Common myeloid progenitor, CD34-positive (primary cell): ENCODE data around the gene SGK2.
"Not testable (repeated sequence)": the region's sequence is repeated elsewhere in the genome, so short reads cannot be mapped to it uniquely, and the experiment has no call there.

ENCODE experiments used
- CTCF ChIA-PET: fragments of 350-600 bp; sonication (Branson Sonifier 250); formaldehyde crosslinking; loops from one replicate; lab custom pipeline; 2021; ENCODE audit warnings: antibody characterized with exemption; lab: Charles Lee
- POLR2A ChIA-PET: fragments of 350-600 bp; sonication (Branson Sonifier 250); formaldehyde crosslinking; loops from one replicate; lab custom pipeline; 2021; ENCODE audit warnings: antibody characterized with exemption; lab: Charles Lee
- DNase-seq, 3 donors: peaks; one replicate each; pipeline versions ENCODE4 v3.0.0 to v3.0.0-alpha.2; 2013
- H3K27ac ChIP-seq, 2 experiments: 1 replicate in 1 of 2; 2 replicates in 1 of 2; pipeline ENCODE4 v1.7.0; 2013; ENCODE audit warnings: inconsistent platforms in 2 of 2, low read length in 2 of 2, mild to moderate bottlenecking in 2 of 2, low read depth in 1 of 2, moderate library complexity in 1 of 2; ENCODE audit not compliant: severe bottlenecking in 2 of 2, insufficient read depth in 1 of 2, poor library complexity in 1 of 2
- H3K27me3 ChIP-seq, 5 experiments: replicated peaks in 2 of 5; 1 replicate in 3 of 5; 2 replicates in 2 of 5; pipeline versions ENCODE4 v1.6.1 to v1.7.0; 2013; ENCODE audit warnings: low read length in 4 of 5, mild to moderate bottlenecking in 2 of 5, moderate library complexity in 2 of 5, inconsistent platforms in 1 of 5; ENCODE audit not compliant: insufficient read depth in 5 of 5, control insufficient read depth in 4 of 5
- H3K36me3 ChIP-seq, 4 experiments: 1 replicate in 2 of 4; 2 replicates in 2 of 4; pipeline versions ENCODE4 v1.6.1 to v1.7.0; 2013; ENCODE audit warnings: low read length in 3 of 4, control low read depth in 1 of 4, mild to moderate bottlenecking in 1 of 4; ENCODE audit not compliant: control insufficient read depth in 4 of 4, insufficient read depth in 4 of 4
- H3K4me1 ChIP-seq, 4 experiments: 1 replicate in 3 of 4; 2 replicates in 1 of 4; pipeline versions ENCODE4 v1.6.1 to v1.7.1; 2013; ENCODE audit warnings: low read length in 3 of 4, mild to moderate bottlenecking in 3 of 4, control low read depth in 1 of 4, inconsistent platforms in 1 of 4, moderate library complexity in 1 of 4; ENCODE audit not compliant: control insufficient read depth in 4 of 4, insufficient read depth in 4 of 4; ENCODE audit errors: control extremely low read depth in 1 of 4
- H3K4me3 ChIP-seq, 7 experiments: 1 replicate in 4 of 7; 2 replicates in 3 of 7; pipeline versions ENCODE4 v1.5.1 to v1.7.0; 2013; ENCODE audit warnings: mild to moderate bottlenecking in 7 of 7, low read length in 6 of 7, moderate library complexity in 6 of 7, inconsistent platforms in 2 of 7, low read depth in 2 of 7, control low read depth in 1 of 7; ENCODE audit not compliant: insufficient read depth in 4 of 7, control insufficient read depth in 1 of 7; ENCODE audit errors: extremely low read depth in 1 of 7
- H3K9me3 ChIP-seq, 5 experiments: 1 replicate in 4 of 5; 2 replicates in 1 of 5; pipeline versions ENCODE4 v1.6.1 to v1.7.1; 2013; ENCODE audit warnings: low read length in 4 of 5, mild to moderate bottlenecking in 2 of 5, inconsistent platforms in 1 of 5, low read depth in 1 of 5, moderate library complexity in 1 of 5; ENCODE audit not compliant: control insufficient read depth in 4 of 5, insufficient read depth in 2 of 5; ENCODE audit errors: control extremely low read depth in 1 of 5
- WGBS: methylation state at CpG from one replicate; pipeline ENCODE4 v1.1.5; 2013; ENCODE audit not compliant: insufficient coverage; 5-methylcytosine and 5-hydroxymethylcytosine counted together

Gene SGK2

GRCh38 chr20:43579861-43580793 lies 21.3 kb downstream of the SGK2 start:
- ChIA-PET CTCF (no interaction called here), POLR2A (no interaction called here)
- peaks cover 0 to 8% (median 0%) of the 10 kb centered on the region in 4 experiments for H3K4me1 ChIP-seq
- no peaks in the 10 kb centered on the region for H3K9me3 ChIP-seq
- no peak overlapping the region for H3K27ac ChIP-seq
- peak in 2 of 3 donors; percentile 6 to 39 for DNase-seq
- H3K36me3 ChIP-seq: no peaks in the 10 kb centered on the region
- H3K27me3 ChIP-seq: no peaks in the 10 kb centered on the region
- WGBS: 60% methylated on average over 1 of the region's 7 CpGs
- H3K4me3 ChIP-seq: no peak overlapping the region

GRCh38 chr20:43583133-43583864 lies 24.5 kb downstream of the SGK2 start:
- POLR2A ChIA-PET: no interaction called here
- Histone ChIP-seq H3K36me3 (no peaks in the 10 kb centered on the region), H3K4me3 (no peak overlapping the region), H3K27ac (no peak overlapping the region), H3K4me1 (peaks cover 0 to 8% (median 0%) of the 10 kb centered on the region in 4 experiments), H3K9me3 (no peaks in the 10 kb centered on the region), H3K27me3 (no peaks in the 10 kb centered on the region)
- CTCF ChIA-PET: no interaction called here
- no peak for DNase-seq
- 94% methylated on average over 6 of the region's 7 CpGs for WGBS

GRCh38 chr20:43583982-43584432 lies 25.2 kb downstream of the SGK2 start:
- Histone ChIP-seq H3K36me3 (no peaks in the 10 kb centered on the region), H3K27ac (no peak overlapping the region), H3K9me3 (no peaks in the 10 kb centered on the region), H3K27me3 (no peaks in the 10 kb centered on the region), H3K4me1 (peaks cover 0 to 8% (median 0%) of the 10 kb centered on the region in 4 experiments), H3K4me3 (no peak overlapping the region)
- CTCF ChIA-PET: no interaction called here
- peak in 2 of 3 donors; percentile 59 to 71 for DNase-seq
- WGBS: 80% methylated on average over 2 of the region's 2 CpGs
- POLR2A ChIA-PET: no interaction called here

GRCh38 chr20:43584448-43585136 lies 25.8 kb downstream of the SGK2 start:
- peaks cover 0 to 9% (median 0%) of the 10 kb centered on the region in 4 experiments for H3K4me1 ChIP-seq
- DNase-seq: no peak
- no peak overlapping the region for H3K4me3 ChIP-seq
- no peaks in the 10 kb centered on the region for H3K27me3 ChIP-seq
- POLR2A ChIA-PET: no interaction called here
- 93% methylated on average over 5 of the region's 7 CpGs for WGBS
- H3K27ac ChIP-seq: no peak overlapping the region
- CTCF ChIA-PET: interaction anchor here (1.0 to 1.9 kb wide), 3 partner anchors 10 to 47 kb away, joined by 3 to 5 read pairs (median 3); no protein-coding TSS in a partner anchor
- no peaks in the 10 kb centered on the region for H3K9me3 ChIP-seq
- no peaks in the 10 kb centered on the region for H3K36me3 ChIP-seq

GRCh38 chr20:43586641-43587040 lies 27.8 kb downstream of the SGK2 start:
- 87% methylated on average over 4 of the region's 8 CpGs for WGBS
- Histone ChIP-seq H3K4me1 (peaks cover 2 to 17% (median 9%) of the 10 kb centered on the region in 4 experiments), H3K27ac (no peak overlapping the region), H3K36me3 (no peaks in the 10 kb centered on the region), H3K27me3 (no peaks in the 10 kb centered on the region), H3K4me3 (no peak overlapping the region), H3K9me3 (no peaks in the 10 kb centered on the region)
- ChIA-PET POLR2A (interaction anchor here (0.6 kb wide), 1 partner anchor 10 kb away, joined by 4 read pairs; no protein-coding TSS in a partner anchor), CTCF (interaction anchor here (1.3 kb wide), 1 partner anchor 18 kb away, joined by 3 read pairs; no protein-coding TSS in a partner anchor)
- no peak for DNase-seq

GRCh38 chr20:43588526-43588925 lies 29.7 kb downstream of the SGK2 start:
- H3K27me3 ChIP-seq, H3K36me3 ChIP-seq, CTCF ChIA-PET, H3K4me3 ChIP-seq, DNase-seq, H3K9me3 ChIP-seq, POLR2A ChIA-PET, H3K27ac ChIP-seq: not testable (repeated sequence)
- WGBS: 98% methylated on average over 9 of the region's 10 CpGs
- peaks cover 2 to 18% (median 11%) of the 10 kb centered on the region in 4 experiments for H3K4me1 ChIP-seq
